Measurements from ENCODE around the gene WFIKKN2.
"Not testable (repeated sequence)": the region's sequence is repeated elsewhere in the genome, so short reads cannot be mapped to it uniquely, and the experiment has no call there.

WFIKKN2 gene, protein sequence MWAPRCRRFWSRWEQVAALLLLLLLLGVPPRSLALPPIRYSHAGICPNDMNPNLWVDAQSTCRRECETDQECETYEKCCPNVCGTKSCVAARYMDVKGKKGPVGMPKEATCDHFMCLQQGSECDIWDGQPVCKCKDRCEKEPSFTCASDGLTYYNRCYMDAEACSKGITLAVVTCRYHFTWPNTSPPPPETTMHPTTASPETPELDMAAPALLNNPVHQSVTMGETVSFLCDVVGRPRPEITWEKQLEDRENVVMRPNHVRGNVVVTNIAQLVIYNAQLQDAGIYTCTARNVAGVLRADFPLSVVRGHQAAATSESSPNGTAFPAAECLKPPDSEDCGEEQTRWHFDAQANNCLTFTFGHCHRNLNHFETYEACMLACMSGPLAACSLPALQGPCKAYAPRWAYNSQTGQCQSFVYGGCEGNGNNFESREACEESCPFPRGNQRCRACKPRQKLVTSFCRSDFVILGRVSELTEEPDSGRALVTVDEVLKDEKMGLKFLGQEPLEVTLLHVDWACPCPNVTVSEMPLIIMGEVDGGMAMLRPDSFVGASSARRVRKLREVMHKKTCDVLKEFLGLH

GRCh38 chr17:50835301-50836234 lies at the start of gene WFIKKN2:
Gene WFIKKN2, plus strand, starts transcription at chr17:50835586. Its CDS starts 352 bp downstream, at chr17:50835938.
- DNase-seq: no peak

GRCh38 chr17:50785946-50786570 lies 49.3 kb upstream of the WFIKKN2 start:
- DNase-seq: no peak

DNA sequence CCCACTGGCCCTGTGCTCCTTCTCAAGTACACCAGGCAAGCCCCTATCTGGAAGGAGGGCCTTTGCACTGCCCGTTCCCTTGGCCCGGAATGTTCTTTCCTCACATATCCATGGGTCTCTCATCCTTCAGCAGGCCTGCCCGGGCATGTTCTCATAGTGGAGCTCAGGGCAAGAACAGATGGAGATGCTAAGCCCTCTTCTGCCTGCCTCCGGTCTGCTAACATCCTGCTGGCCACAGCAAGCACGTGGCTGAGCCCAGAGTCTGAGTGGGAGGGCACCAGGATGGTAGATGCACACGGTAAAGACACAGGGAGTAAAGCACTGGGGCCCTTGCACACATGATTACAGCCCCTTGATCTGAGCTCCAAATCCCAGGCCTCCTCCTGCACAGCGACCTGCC lies 48.3 kb upstream of the WFIKKN2 start:
- no peak for DNase-seq

- DNase-seq: no peak
Observed at GRCh38 chr17:50790618-50791017, 44.8 kb upstream of the WFIKKN2 start.

- DNase-seq: no peak
Observed at GRCh38 chr17:50792132-50792531, 43.3 kb upstream of the WFIKKN2 start.

DNA sequence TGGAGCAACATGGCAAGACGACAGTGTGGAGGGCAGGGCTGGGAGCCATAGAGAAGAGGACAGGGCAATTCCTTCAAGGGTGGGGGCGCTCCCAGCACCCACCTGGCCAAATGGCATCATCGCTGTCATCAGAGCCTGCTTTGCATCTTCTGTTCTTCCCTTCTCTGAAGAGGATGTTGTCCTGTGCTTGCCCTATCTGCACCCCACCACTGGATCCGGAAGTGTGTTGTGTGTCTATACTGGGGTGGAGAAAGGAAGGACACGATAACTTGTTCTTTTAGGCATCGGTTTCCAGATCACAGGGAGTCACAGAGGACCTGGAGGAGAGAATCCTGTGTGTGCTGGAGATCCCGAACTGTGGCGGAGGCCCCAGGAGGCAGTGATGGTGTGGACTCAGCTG lies 42.4 kb upstream of the WFIKKN2 start:
- no peak for DNase-seq

GRCh38 chr17:50794361-50794760 lies 41.0 kb upstream of the WFIKKN2 start:
- DNase-seq: no peak

DNA sequence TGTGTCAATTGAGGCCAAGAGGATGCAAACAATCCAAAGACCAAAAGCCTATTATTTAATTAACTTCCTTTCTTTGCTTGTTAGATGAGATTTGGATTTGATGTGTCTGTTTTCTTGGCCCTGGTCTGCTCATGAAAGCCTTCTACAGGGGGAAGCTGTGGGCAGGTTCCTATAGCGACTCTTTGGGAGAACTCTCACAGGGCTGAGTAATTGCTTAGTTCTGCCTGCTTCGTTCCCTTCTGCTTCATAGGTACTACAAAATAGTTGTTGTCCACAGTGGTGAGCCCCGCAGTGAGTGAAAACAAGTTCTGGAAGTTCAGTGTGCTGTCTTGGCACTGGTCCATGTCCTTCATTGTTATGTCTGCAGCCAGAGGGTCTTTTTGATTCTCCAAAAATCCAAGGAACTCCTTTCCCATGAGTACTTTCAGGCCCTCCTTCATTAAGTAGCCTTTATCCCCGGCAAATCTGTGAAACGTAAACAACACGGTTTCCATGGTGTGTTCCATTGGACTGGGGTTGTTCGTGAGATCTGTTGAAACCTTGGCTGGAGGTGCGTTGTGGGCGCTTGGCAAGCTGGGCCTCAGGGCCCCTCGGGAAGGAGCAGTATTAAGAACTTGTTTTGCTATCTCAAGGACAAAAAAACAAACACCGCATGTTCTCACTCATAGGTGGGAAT lies 38.1 kb upstream of the WFIKKN2 start:
- no peak for DNase-seq

- DNase-seq: no peak
Observed at GRCh38 chr17:50798424-50799288, 36.7 kb upstream of the WFIKKN2 start.

DNA sequence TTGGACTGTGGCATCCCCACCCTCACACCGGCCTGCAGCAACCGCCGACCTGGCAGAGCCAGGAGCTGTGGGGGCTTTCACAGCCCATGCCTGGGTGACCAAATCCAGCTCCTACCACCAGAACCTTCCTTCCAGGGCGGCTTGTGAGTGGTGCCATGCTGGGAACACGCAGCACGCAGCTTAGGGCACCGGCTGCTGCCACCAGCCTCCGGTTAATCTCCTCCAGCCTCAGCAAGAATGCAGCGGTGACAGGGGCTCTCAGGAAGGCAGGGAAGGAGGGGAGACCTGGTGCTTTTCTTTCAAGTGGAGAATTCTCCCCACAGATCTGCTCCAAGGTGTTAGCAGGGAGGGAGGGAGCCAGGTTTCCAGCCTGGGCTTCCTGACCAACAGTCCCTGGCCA lies 35.8 kb upstream of the WFIKKN2 start:
- DNase-seq: no peak

DNA sequence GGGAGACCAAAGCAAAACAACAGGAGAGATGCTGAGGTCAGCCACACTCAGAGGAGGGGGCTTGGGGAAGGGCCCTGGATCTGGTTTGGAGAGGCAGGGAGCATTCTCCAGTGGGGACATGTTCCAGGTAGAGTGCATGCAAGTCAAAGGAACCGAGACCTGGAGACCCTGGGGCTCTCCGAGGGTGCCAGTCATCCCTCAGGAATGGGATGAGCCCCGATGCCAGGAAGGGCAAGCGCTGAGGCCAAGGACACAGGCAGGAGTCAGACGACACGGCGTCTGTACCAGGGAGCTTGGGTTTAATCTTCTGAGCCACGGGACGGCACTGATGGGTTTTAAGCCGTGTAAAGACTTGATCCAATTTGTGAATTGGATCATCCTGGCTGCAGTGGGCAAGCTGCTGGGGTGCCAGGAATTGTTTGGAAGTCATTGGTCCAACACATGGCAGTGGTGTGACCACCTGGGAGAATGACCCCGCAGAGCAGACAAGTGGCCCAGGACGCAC lies 35.1 kb upstream of the WFIKKN2 start:
- DNase-seq: no peak

- no peak for DNase-seq
Observed at GRCh38 chr17:50802609-50803571, 32.5 kb upstream of the WFIKKN2 start.

GRCh38 chr17:50803676-50804075 lies 31.7 kb upstream of the WFIKKN2 start:
- no peak for DNase-seq

DNA sequence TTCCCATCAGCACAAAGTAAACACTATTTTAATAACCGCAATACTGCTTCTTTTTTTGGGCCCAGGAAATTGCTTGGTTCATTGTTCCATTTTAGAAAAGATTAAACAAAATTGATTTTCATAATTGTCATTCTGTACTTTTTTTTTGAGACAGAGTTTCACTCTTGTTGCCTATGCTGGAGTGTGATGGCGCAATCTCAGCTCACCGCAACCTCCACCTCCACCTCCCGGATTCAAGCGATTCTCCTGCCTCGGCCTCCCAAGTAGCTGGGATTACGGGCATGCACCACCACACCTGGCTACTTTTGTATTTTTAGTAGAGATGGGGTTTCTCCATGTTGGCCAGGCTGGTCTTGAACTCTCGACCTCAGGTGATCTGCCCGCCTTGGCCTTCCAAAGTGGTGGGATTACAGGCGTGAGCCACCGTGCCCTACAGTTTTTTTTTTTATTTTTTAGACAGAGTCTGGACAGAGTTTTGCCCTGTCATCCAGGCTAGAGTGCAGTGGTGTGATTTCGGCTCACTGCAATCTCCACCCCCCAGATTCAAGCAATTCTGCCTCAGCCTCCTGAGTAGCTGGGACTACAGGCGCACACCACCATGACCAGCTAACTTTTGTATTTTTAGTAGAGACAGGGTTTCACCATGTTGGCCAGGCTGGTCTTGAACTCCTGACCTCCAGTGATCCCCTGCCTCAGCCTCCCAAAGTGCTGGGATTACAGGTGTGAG lies 30.5 kb upstream of the WFIKKN2 start:
- DNase-seq: not testable (repeated sequence)

GRCh38 chr17:50805486-50805885 lies 29.9 kb upstream of the WFIKKN2 start:
- no peak for DNase-seq

DNA sequence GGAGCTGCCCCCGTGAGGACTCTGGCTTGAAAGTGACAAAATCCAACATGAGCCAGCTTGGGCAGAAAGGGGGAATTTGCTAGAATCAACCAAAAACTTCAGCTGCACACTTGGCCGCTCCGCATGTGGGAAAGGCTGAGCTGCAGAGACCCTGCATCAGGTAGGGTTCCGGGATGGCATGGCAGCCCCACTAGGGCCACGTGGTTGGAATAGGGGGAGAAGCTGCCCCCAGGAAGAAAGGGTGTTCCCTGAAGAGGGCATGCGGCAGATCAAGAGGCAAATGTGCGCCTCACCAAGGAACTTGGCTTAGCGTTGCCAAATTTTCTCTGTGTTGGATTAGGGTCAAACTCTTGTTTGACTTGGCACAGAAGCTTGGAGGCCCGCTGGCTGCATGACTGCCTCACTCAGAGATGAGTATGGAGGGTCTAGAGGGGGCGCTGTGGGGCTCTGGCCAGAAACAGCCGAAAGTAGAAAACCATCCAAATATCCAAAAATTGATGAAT lies 29.2 kb upstream of the WFIKKN2 start:
- DNase-seq: no peak

DNA sequence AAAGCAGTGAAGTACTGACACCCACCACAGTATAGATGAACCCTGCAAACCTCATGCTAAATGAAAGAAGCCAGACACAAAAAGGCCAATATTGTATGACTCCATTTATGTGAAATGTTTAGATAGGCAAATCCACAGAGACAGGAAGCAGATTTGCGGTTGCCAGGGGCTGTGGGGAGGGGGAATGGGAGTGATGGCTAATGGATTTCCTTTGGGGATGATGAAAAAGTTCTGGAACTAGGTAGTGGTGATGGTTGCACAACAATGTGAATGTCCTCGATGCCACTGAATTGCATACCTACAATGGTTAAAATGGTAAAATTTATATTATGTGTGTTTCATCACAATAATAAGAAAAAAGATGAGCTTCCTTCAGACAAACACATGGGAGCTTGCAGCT lies 28.4 kb upstream of the WFIKKN2 start:
- DNase-seq: no peak

- DNase-seq: no peak
Observed at GRCh38 chr17:50807675-50808074, 27.7 kb upstream of the WFIKKN2 start.

GRCh38 chr17:50808413-50808812 lies 27.0 kb upstream of the WFIKKN2 start:
- no peak for DNase-seq

All from activated T-cell treated with anti-CD3 and anti-CD28 coated beads for 4 hours (primary cell).